Hepatocyte (in vitro differentiated cells): ENCODE results near the gene CTBP2. TPM values are rescaled to one million over a fixed set of nuclear protein-coding genes. Genes with fewer than 3 reads are reported as not detected.
A peak's percentile ranks its signal among the peaks of the same experiment; 100 is the strongest.

ENCODE experiments used
- DNase-seq: peaks from one replicate; pipeline ENCODE4 v3.0.0-alpha.2; 2016; ENCODE audit warnings: low spot score
- H2AFZ ChIP-seq: fragments of 200-600 bp; sonication (generic); 2 replicates; pipeline ENCODE4 v1.6.0; 2016; ENCODE audit warnings: antibody characterized with exemption, mild to moderate bottlenecking
- H3K27ac ChIP-seq: fragments of 200-600 bp; sonication (generic); 2 replicates; pipeline ENCODE4 v1.5.1; 2016; ENCODE audit warnings: mild to moderate bottlenecking
- H3K27me3 ChIP-seq: fragments of 200-600 bp; sonication (generic); 2 replicates; pipeline ENCODE4 v1.6.1; 2016
- H3K36me3 ChIP-seq: fragments of 200-600 bp; sonication (generic); replicated peaks from 2 replicates; pipeline ENCODE4 v1.5.1; 2016; ENCODE audit warnings: low read depth; ENCODE audit not compliant: insufficient read depth
- H3K4me1 ChIP-seq: fragments of 200-600 bp; sonication (generic); 2 replicates; pipeline ENCODE4 v1.5.1; 2016; ENCODE audit warnings: mild to moderate bottlenecking, moderate library complexity; ENCODE audit not compliant: insufficient read depth
- H3K4me2 ChIP-seq: fragments of 200-600 bp; sonication (generic); 2 replicates; pipeline ENCODE4 v1.6.0; 2016
- H3K4me3 ChIP-seq: fragments of 200-600 bp; sonication (generic); 2 replicates; pipeline ENCODE4 v1.5.1; 2016; ENCODE audit warnings: mild to moderate bottlenecking
- H3K79me2 ChIP-seq: fragments of 200-600 bp; sonication (generic); 2 replicates; pipeline ENCODE4 v1.6.0; 2017; ENCODE audit warnings: mild to moderate bottlenecking
- H3K9me2 ChIP-seq: fragments of 200-600 bp; sonication (generic); replicated peaks from 2 replicates; pipeline ENCODE4 v1.6.0; 2017; ENCODE audit warnings: mild to moderate bottlenecking; ENCODE audit not compliant: insufficient read depth
- H3K9me3 ChIP-seq: fragments of 200-600 bp; sonication (generic); 2 replicates; pipeline ENCODE4 v1.5.1; 2016; ENCODE audit warnings: low read depth, mild to moderate bottlenecking
- H4K20me1 ChIP-seq: fragments of 200-600 bp; sonication (generic); 2 replicates; pipeline ENCODE4 v1.6.0; 2016; ENCODE audit warnings: mild to moderate bottlenecking; ENCODE audit not compliant: insufficient read depth, poor library complexity, severe bottlenecking
- CTCF ChIP-seq: fragments of 200-600 bp; sonication (generic); IDR thresholded peaks from 2 replicates; pipeline ENCODE4 v1.5.1; 2016; ENCODE audit warnings: antibody characterized with exemption, mild to moderate bottlenecking; ENCODE audit not compliant: poor library complexity
- EZH2 ChIP-seq: fragments of 200-600 bp; sonication (generic); IDR thresholded peaks from 2 replicates; pipeline ENCODE4 v1.6.1; 2016; ENCODE audit warnings: antibody characterized with exemption, mild to moderate bottlenecking, borderline replicate concordance
- EZH2phosphoT487 ChIP-seq: fragments of 200-600 bp; sonication (generic); IDR thresholded peaks from one replicate; pipeline ENCODE4 v1.6.1; 2018; ENCODE audit warnings: antibody characterized with exemption, mild to moderate bottlenecking, low read depth, moderate library complexity; ENCODE audit not compliant: unreplicated experiment, severe bottlenecking
- WGBS: methylation state at CpG from one replicate; pipeline ENCODE4 v1.1.6; 2016; ENCODE audit warnings: low lambda C conversion rate; ENCODE audit errors: missing lambda C conversion rate; 5-methylcytosine and 5-hydroxymethylcytosine counted together
- polyA plus RNA-seq: library from polyadenylated mRNA; unstranded; fragments of >200 nt; fragmentation: Nextera tagmentation; extraction: Ambion mirVana; gene quantifications from 2 replicates; pipeline ENCODE4 v1.2.1, GENCODE V29; 2016
- total RNA-seq: library from RNA; depleted of rRNA; stranded (reverse); fragments of >200 nt; gene quantifications from 2 replicates; pipeline ENCODE4 v1.2.3, GENCODE V29; 2014

Gene CTBP2
- total and polyA plus RNA-seq, 2 experiments from 2014 or later: 61.3 to 81.0 TPM

- peaks cover 59% of the 10 kb centered on the region for H4K20me1 ChIP-seq
- H3K27ac ChIP-seq: peak overlapping the region; percentile 71
- H3K4me2 ChIP-seq: no peak overlapping the region
Observed at GRCh38 chr10:125037145-125037877, 123.1 kb downstream of the CTBP2 start.

GRCh38 chr10:125035588-125036295 is 124.6 kb downstream of the CTBP2 start:
- no peaks in the 10 kb centered on the region for H3K9me2 ChIP-seq
- H3K27me3 ChIP-seq: no peaks in the 10 kb centered on the region
- peak overlapping the region; percentile 42 for H3K4me2 ChIP-seq
- H3K36me3 ChIP-seq: no peaks in the 10 kb centered on the region
- H3K4me1 ChIP-seq: peaks cover 43% of the 10 kb centered on the region
- 79% methylated on average over 7 of the region's 7 CpGs for WGBS
- peak overlapping the region; percentile 71 for H3K27ac ChIP-seq
- no peak overlapping the region for H2AFZ ChIP-seq
- H4K20me1 ChIP-seq: peaks cover 59% of the 10 kb centered on the region
- H3K9me3 ChIP-seq: no peaks in the 10 kb centered on the region
- no peak for TF ChIP-seq EZH2
- peaks cover 86% of the 10 kb centered on the region for H3K79me2 ChIP-seq
- no peak overlapping the region for H3K4me3 ChIP-seq
- no peak for DNase-seq

More at GRCh38 chr10:125037145-125037877, 123.1 kb downstream of the CTBP2 start:
- Histone ChIP-seq H3K27me3 (no peaks in the 10 kb centered on the region), H3K4me3 (no peak overlapping the region), H3K9me2 (no peaks in the 10 kb centered on the region), H2AFZ (no peak overlapping the region), H3K79me2 (peaks cover 88% of the 10 kb centered on the region), H3K9me3 (no peaks in the 10 kb centered on the region), H3K36me3 (no peaks in the 10 kb centered on the region), H3K4me1 (peaks cover 43% of the 10 kb centered on the region)
- DNase-seq: peak; percentile 77
- TF ChIP-seq EZH2phosphoT487 (no peak), CTCF (no peak), EZH2 (no peak)
- WGBS: 74% methylated on average over 8 of the region's 8 CpGs

- Histone ChIP-seq H3K27ac (peak overlapping the region; percentile 71), H3K4me1 (peaks cover 45% of the 10 kb centered on the region)
- TF ChIP-seq CTCF (no peak), EZH2 (no peak), EZH2phosphoT487 (no peak)
Observed at GRCh38 chr10:125035136-125035535, 125.2 kb downstream of the CTBP2 start.

GRCh38 chr10:125034675-125035074 is 125.7 kb downstream of the CTBP2 start:
- no peak for TF ChIP-seq CTCF
- 56% methylated on average over 3 of the region's 3 CpGs for WGBS
- peak overlapping the region; percentile 42 for H3K4me2 ChIP-seq
- no peak overlapping the region for H2AFZ ChIP-seq
- no peak for DNase-seq
- H3K9me2 ChIP-seq: no peaks in the 10 kb centered on the region
- H3K36me3 ChIP-seq: no peaks in the 10 kb centered on the region
- H3K4me3 ChIP-seq: no peak overlapping the region
- no peaks in the 10 kb centered on the region for H3K9me3 ChIP-seq
- peak overlapping the region; percentile 71 for H3K27ac ChIP-seq
- H3K79me2 ChIP-seq: peaks cover 86% of the 10 kb centered on the region
- H3K27me3 ChIP-seq: no peaks in the 10 kb centered on the region
- peaks cover 50% of the 10 kb centered on the region for H3K4me1 ChIP-seq
- peaks cover 66% of the 10 kb centered on the region for H4K20me1 ChIP-seq

More at GRCh38 chr10:125035136-125035535, 125.2 kb downstream of the CTBP2 start:
- H3K27me3 ChIP-seq: no peaks in the 10 kb centered on the region
- H3K9me3 ChIP-seq: no peaks in the 10 kb centered on the region
- peaks cover 86% of the 10 kb centered on the region for H3K79me2 ChIP-seq
- H2AFZ ChIP-seq: no peak overlapping the region
- no peak overlapping the region for H3K4me3 ChIP-seq
- no peaks in the 10 kb centered on the region for H3K9me2 ChIP-seq
- no peaks in the 10 kb centered on the region for H3K36me3 ChIP-seq
- H4K20me1 ChIP-seq: peaks cover 61% of the 10 kb centered on the region
- 36% methylated on average over 11 of the region's 11 CpGs for WGBS
- H3K4me2 ChIP-seq: peak overlapping the region; percentile 42
- no peak for DNase-seq
